IMR-90 (cell line): ENCODE results near the gene MED23. TPM values are rescaled to one million over a fixed set of nuclear protein-coding genes. Genes with fewer than 3 reads are reported as not detected.
A peak's percentile ranks its signal among the peaks of the same experiment; 100 is the strongest.

Source experiments
- ATAC-seq: fragments of 200-7000 bp; cut with Tn5 transposase; 2 replicates; pipeline ENCODE4 v1.9.1; 2020; ENCODE audit warnings: low read depth, mild to moderate bottlenecking, moderate library complexity
- BruUV-seq: library from RNA; stranded (reverse); fragments of 400-500 nt; replicated peaks from 2 replicates; lab custom pipeline; 2021; lab: Mats Ljungman, UMichigan
- CTCF ChIA-PET: fragments of 300-600 bp; formaldehyde crosslinking; extraction: SDS; loops from one replicate; lab custom pipeline; 2021; ENCODE audit warnings: antibody characterized with exemption; lab: Yijun Ruan, JAX
- POLR2A ChIA-PET: fragments of 300-600 bp; sonication (Branson Sonifier 250); formaldehyde crosslinking; loops from one replicate; lab custom pipeline; 2022; ENCODE audit warnings: antibody characterized with exemption; ENCODE audit not compliant: unreplicated experiment; lab: Charles Lee
- DNase-seq: peaks from one replicate; pipeline ENCODE4 v3.0.0; 2013
- H2AFZ ChIP-seq: replicated peaks from 2 replicates; pipeline ENCODE3; 2013; ENCODE audit warnings: low read length, mild to moderate bottlenecking; ENCODE audit not compliant: poor library complexity
- H2AK5ac ChIP-seq: 2 replicates; pipeline ENCODE4 v1.6.1; 2013; ENCODE audit warnings: low read depth, low read length, inconsistent platforms
- H2AK9ac ChIP-seq: replicated peaks from 2 replicates; pipeline ENCODE3; 2013; ENCODE audit warnings: mild to moderate bottlenecking, low read depth, low read length, moderate library complexity; ENCODE audit not compliant: poor library complexity
- H2BK120ac ChIP-seq: 2 replicates; pipeline ENCODE4 v1.6.1; 2013; ENCODE audit warnings: low read depth, low read length, inconsistent platforms
- H2BK15ac ChIP-seq: 3 replicates; pipeline ENCODE4 v1.6.1; 2013; ENCODE audit warnings: low read depth, low read length, inconsistent platforms
- H2BK20ac ChIP-seq: 2 replicates; pipeline ENCODE4 v1.6.1; 2013; ENCODE audit warnings: low read depth, mild to moderate bottlenecking, inconsistent platforms, low read length, moderate library complexity
- H2BK5ac ChIP-seq: 2 replicates; pipeline ENCODE4 v1.6.1; 2013; ENCODE audit warnings: mild to moderate bottlenecking, low read depth, low read length, inconsistent platforms; ENCODE audit not compliant: poor library complexity, severe bottlenecking
- H3K14ac ChIP-seq: replicated peaks from 2 replicates; pipeline ENCODE4 v1.6.1; 2013; ENCODE audit warnings: low read depth, low read length, inconsistent platforms
- H3K18ac ChIP-seq: 2 replicates; pipeline ENCODE4 v1.6.1; 2013; ENCODE audit warnings: low read depth, low read length, control low read depth
- H3K23ac ChIP-seq: 2 replicates; pipeline ENCODE4 v1.6.1; 2013; ENCODE audit warnings: low read depth, low read length, inconsistent platforms
- H3K27ac ChIP-seq: 2 replicates; pipeline ENCODE4 v1.5.1; 2013; ENCODE audit warnings: mild to moderate bottlenecking, control low read depth, low read length; ENCODE audit not compliant: insufficient read depth
- H3K27me3 ChIP-seq: 2 replicates; pipeline ENCODE4 v1.6.1; 2013; ENCODE audit warnings: low read length; ENCODE audit not compliant: control insufficient read depth, insufficient read depth
- H3K36me3 ChIP-seq: 2 replicates; pipeline ENCODE4 v1.6.1; 2013; ENCODE audit warnings: low read length, mixed read lengths; ENCODE audit not compliant: control insufficient read depth, insufficient read depth
- H3K4ac ChIP-seq: 2 replicates; pipeline ENCODE4 v1.6.1; 2013; ENCODE audit warnings: low read depth, low read length, inconsistent platforms
- H3K4me1 ChIP-seq: 2 replicates; pipeline ENCODE4 v1.6.1; 2013; ENCODE audit warnings: low read length, mixed read lengths; ENCODE audit not compliant: control insufficient read depth, insufficient read depth
- H3K4me2 ChIP-seq: 2 replicates; pipeline ENCODE4 v1.6.1; 2013; ENCODE audit warnings: low read depth, mild to moderate bottlenecking, control low read depth, low read length, moderate library complexity
- H3K4me3 ChIP-seq: 2 replicates; pipeline ENCODE4 v1.5.1; 2013; ENCODE audit warnings: low read depth, mild to moderate bottlenecking, control low read depth, low read length, moderate library complexity; ENCODE audit not compliant: insufficient read depth
- H3K56ac ChIP-seq: 2 replicates; pipeline ENCODE4 v1.6.1; 2013; ENCODE audit warnings: low read length, inconsistent platforms; ENCODE audit not compliant: insufficient read depth; ENCODE audit errors: extremely low read depth
- H3K79me1 ChIP-seq, 2 experiments: 2 replicates each; pipeline ENCODE4 v1.6.1; 2013; ENCODE audit warnings: low read length in 2 of 2, inconsistent platforms in 1 of 2, low read depth in 1 of 2
- H3K9ac ChIP-seq: 2 replicates; pipeline ENCODE4 v1.6.1; 2013; ENCODE audit warnings: low read depth, low read length, control low read depth
- H3K9me1 ChIP-seq: 2 replicates; pipeline ENCODE4 v1.6.1; 2013; ENCODE audit warnings: low read length, inconsistent platforms; ENCODE audit not compliant: insufficient read depth
- H3K9me3 ChIP-seq: 2 replicates; pipeline ENCODE4 v1.6.1; 2013; ENCODE audit warnings: low read length; ENCODE audit not compliant: control insufficient read depth, insufficient read depth
- H4K20me1 ChIP-seq: 2 replicates; pipeline ENCODE4 v1.6.1; 2013; ENCODE audit warnings: low read length, inconsistent platforms; ENCODE audit not compliant: insufficient read depth
- H4K5ac ChIP-seq: 2 replicates; pipeline ENCODE4 v1.6.1; 2013; ENCODE audit warnings: mild to moderate bottlenecking, low read depth, low read length, control low read depth
- H4K8ac ChIP-seq, 2 experiments: 2 replicates each; pipeline ENCODE4 v1.6.1; 2013; ENCODE audit warnings: low read depth in 2 of 2, low read length in 2 of 2, control low read depth in 1 of 2, inconsistent platforms in 1 of 2
- H4K91ac ChIP-seq: 2 replicates; pipeline ENCODE4 v1.6.1; 2013; ENCODE audit warnings: low read depth, low read length, inconsistent platforms; ENCODE audit not compliant: insufficient read depth
- BHLHE40 ChIP-seq: fragments of 150-350 bp; IDR thresholded peaks from 2 replicates; pipeline ENCODE4 v1.6.1; 2016; ENCODE audit warnings: mild to moderate bottlenecking, low read depth, low read length
- CEBPB ChIP-seq: IDR thresholded peaks from 2 replicates; pipeline ENCODE4 v1.6.1; 2012; ENCODE audit warnings: low read depth, low read length, improper control_type of control experiment
- CHD1 ChIP-seq: IDR thresholded peaks from 2 replicates; pipeline ENCODE4 v1.6.1; 2012; ENCODE audit warnings: low read depth, low read length, improper control_type of control experiment
- CTCF ChIP-seq: conservative IDR thresholded peaks from 2 replicates; pipeline ENCODE4 v1.5.1; 2012; ENCODE audit warnings: mild to moderate bottlenecking, low read depth, low read length, improper control_type of control experiment
- FOS ChIP-seq: fragments of 150-350 bp; IDR thresholded peaks from 2 replicates; pipeline ENCODE4 v1.6.1; 2016; ENCODE audit warnings: low read depth, low read length
- MAFK ChIP-seq: IDR thresholded peaks from 2 replicates; pipeline ENCODE4 v1.6.1; 2012; ENCODE audit warnings: low read depth, low read length, improper control_type of control experiment
- MAZ ChIP-seq: IDR thresholded peaks from 2 replicates; pipeline ENCODE4 v1.6.1; 2012; ENCODE audit warnings: low read depth, mild to moderate bottlenecking, low read length, improper control_type of control experiment, moderate library complexity, borderline replicate concordance
- MXI1 ChIP-seq: IDR thresholded peaks from 2 replicates; pipeline ENCODE4 v1.6.1; 2012; ENCODE audit warnings: low read depth, mild to moderate bottlenecking, low read length, moderate library complexity, borderline replicate concordance
- NFE2L2 ChIP-seq: fragments of 150-350 bp; IDR thresholded peaks from 2 replicates; pipeline ENCODE4 v1.6.1; 2016; ENCODE audit warnings: low read depth, mild to moderate bottlenecking, low read length
- RAD21 ChIP-seq: IDR thresholded peaks from 2 replicates; pipeline ENCODE4 v1.6.1; 2012; ENCODE audit warnings: low read length, improper control_type of control experiment
- RCOR1 ChIP-seq: IDR thresholded peaks from 2 replicates; pipeline ENCODE4 v1.6.1; 2012; ENCODE audit warnings: mild to moderate bottlenecking, low read length, improper control_type of control experiment; ENCODE audit not compliant: insufficient replicate concordance
- RFX5 ChIP-seq: IDR thresholded peaks from 2 replicates; pipeline ENCODE4 v1.8.0; 2012; ENCODE audit warnings: low read depth, mild to moderate bottlenecking, low read length, moderate library complexity
- WGBS, 2 experiments: methylation state at CpG; one replicate each; pipeline versions ENCODE4 v1.1.5 to v1.1.7; 2013; ENCODE audit warnings: missing lambda C conversion rate in 2 of 2; ENCODE audit not compliant: insufficient read length in 1 of 2; ENCODE audit errors: extremely low coverage in 2 of 2; 5-methylcytosine and 5-hydroxymethylcytosine counted together
- dilution Hi-C: fragments of 300-500 bp; cut with HindIII; formaldehyde crosslinking; loops from one replicate; pipeline ENCODE4 v1.14.3; 2018; ENCODE audit warnings: low sequenced_read_pairs; ENCODE audit not compliant: unreplicated experiment
- in situ Hi-C: fragments of 300-500 bp; cut with MboI; formaldehyde crosslinking; loops from 3 replicates; pipeline ENCODE4 v1.14.3; 2019; ENCODE audit warnings: low sequenced_read_pairs, inconsistent platforms, mixed read lengths
- intact Hi-C: fragments of 100-400 bp; cut with micrococcal nuclease; formaldehyde crosslinking; loops from 2 replicates; pipeline ENCODE4 v1.10.0; 2022
- polyA plus RNA-seq, 3 experiments: library from polyadenylated mRNA; depleted of rRNA; stranded (reverse); fragments of >200 nt; gene quantifications; 2 replicates each; pipeline ENCODE4 v1.2.3, GENCODE V29; 2012; ENCODE audit warnings: low replicate concordance in 1 of 3
- total RNA-seq: library from RNA; depleted of rRNA; stranded (reverse); fragments of >200 nt; gene quantifications from 2 replicates; pipeline ENCODE4 v1.2.3, GENCODE V29; 2012
- TF ChIP-seq, protein P1 (sequence below): fragments of 150-350 bp; IDR thresholded peaks from 2 replicates; pipeline ENCODE4 v1.6.1; 2016; ENCODE audit warnings: low read depth, mild to moderate bottlenecking, low read length, moderate library complexity, borderline replicate concordance
- TF ChIP-seq, protein P2 (sequence below): fragments of 150-350 bp; IDR thresholded peaks from 2 replicates; pipeline ENCODE4 v1.6.1; 2017; ENCODE audit warnings: mild to moderate bottlenecking, antibody characterized with exemption, low read length, low read depth

The MED23 gene
- total and polyA plus RNA-seq, 2 of the 4 experiments (the other 2 are of a cell fraction): 16.0 to 40.7 TPM

DNA sequence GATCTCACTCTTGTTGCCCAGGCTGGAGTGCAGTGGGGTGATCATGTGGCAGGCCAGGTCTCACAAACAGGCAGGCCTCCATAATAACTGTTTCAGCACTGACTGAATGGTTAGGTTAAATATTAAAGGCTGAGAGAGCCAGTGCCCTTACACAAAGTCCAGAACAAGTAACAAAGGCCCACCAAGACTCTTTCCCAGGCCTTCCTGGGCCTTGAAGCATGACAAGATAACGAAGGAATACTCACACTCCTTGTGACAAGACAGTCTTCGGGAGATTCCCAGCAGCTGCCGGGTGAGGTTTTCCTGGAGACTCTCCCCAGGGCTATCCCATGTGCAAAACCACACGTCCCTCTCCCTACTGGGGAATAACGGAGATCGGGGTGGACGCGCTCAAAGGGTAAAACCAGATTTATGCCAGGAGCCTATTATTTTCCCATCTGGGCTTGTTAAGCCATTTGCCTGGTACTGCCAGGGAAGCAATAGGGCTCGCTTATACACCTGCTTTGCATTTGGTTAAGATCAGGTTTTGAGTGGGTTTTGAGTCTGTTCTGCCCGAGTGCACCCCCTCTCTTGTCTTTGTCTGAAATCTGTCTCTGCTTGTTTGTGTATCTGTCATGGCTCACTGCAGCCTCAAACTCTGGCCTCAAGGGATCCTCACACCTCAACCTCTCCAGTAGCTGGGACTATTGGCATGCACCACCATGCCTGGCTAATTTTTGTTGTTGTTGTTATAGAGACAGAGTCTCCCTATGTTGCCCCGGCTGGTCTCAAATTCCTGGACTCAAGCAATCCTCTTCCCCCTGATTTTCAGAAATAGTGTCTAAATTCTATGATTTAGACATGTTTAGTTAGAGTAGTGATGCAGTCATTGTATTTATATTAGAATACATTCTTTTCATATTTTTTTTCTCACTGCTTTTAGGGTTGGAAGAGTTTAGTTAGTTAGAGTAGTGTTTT is 7.6 kb upstream of the MED23 start:
- Histone ChIP-seq H3K9me1 (no peaks in the 10 kb centered on the region; the same call in 1 of the 2 replicates), H3K27me3 (peaks cover 2% of the 10 kb centered on the region), H2AFZ (no peak overlapping the region), H2BK120ac (no peak overlapping the region), H4K5ac (no peak overlapping the region), H3K56ac (no peak overlapping the region), H4K91ac (no peak overlapping the region), H3K4me1 (peaks cover 3% of the 10 kb centered on the region; the same call in 1 of the 2 replicates), H3K23ac (no peak overlapping the region), H2BK5ac (no peak overlapping the region), H2BK20ac (no peak overlapping the region), H3K36me3 (no peaks in the 10 kb centered on the region), H2AK9ac (no peak overlapping the region), H3K4ac (no peak overlapping the region), H3K9ac (no peak overlapping the region), H3K4me2 (no peak overlapping the region), H3K9me3 (no peaks in the 10 kb centered on the region), H3K4me3 (no peak overlapping the region), H3K79me1 (no peaks in the 10 kb centered on the region), H2BK15ac (no peak overlapping the region), H3K14ac (no peak overlapping the region), H4K20me1 (no peaks in the 10 kb centered on the region), H2AK5ac (no peak overlapping the region), H3K18ac (no peak overlapping the region), H4K8ac (no peak overlapping the region), H3K27ac (no peak overlapping the region)
- intact Hi-C loops (no loop called here), dilution Hi-C loops (no loop called here), in situ Hi-C loops (no loop called here)
- 20% methylated on average over 1 of the region's 11 CpGs; no CpG with 5 or more reads in 1 of the 2 experiments for WGBS, 2 experiments
- DNase-seq (no peak), ATAC-seq (peak; percentile 84)
- POLR2A ChIA-PET: no interaction called here
- CTCF ChIA-PET: interaction anchor here (2.4 kb wide), 1 partner anchor 8 kb away, joined by 18 read pairs; the partner anchor contains the start of gene MED23
- BruUV-seq: no TSS peak
- TF ChIP-seq FOS (no peak), CEBPB (no peak), RFX5 (no peak), RAD21 (no peak), CHD1 (no peak), CTCF (no peak), MAZ (no peak), RCOR1 (no peak), MAFK (no peak), NFE2L2 (no peak), BHLHE40 (no peak), MXI1 (no peak)
- TF ChIP-seq, protein P1, sequence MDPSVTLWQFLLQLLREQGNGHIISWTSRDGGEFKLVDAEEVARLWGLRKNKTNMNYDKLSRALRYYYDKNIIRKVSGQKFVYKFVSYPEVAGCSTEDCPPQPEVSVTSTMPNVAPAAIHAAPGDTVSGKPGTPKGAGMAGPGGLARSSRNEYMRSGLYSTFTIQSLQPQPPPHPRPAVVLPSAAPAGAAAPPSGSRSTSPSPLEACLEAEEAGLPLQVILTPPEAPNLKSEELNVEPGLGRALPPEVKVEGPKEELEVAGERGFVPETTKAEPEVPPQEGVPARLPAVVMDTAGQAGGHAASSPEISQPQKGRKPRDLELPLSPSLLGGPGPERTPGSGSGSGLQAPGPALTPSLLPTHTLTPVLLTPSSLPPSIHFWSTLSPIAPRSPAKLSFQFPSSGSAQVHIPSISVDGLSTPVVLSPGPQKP: no peak
- TF ChIP-seq, protein P2, sequence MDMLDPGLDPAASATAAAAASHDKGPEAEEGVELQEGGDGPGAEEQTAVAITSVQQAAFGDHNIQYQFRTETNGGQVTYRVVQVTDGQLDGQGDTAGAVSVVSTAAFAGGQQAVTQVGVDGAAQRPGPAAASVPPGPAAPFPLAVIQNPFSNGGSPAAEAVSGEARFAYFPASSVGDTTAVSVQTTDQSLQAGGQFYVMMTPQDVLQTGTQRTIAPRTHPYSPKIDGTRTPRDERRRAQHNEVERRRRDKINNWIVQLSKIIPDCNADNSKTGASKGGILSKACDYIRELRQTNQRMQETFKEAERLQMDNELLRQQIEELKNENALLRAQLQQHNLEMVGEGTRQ: no peak
